ENCODE data around the gene TMBIM1. TPM values are rescaled to one million over a fixed set of nuclear protein-coding genes. Genes with fewer than 3 reads are reported as not detected.

The TMBIM1 gene
- total RNA-seq, 1 experiment from 2014 or later: 91.0 TPM

- no TSS peak for BruUV-seq (replicated peaks)
Measured at GRCh38 chr2:218305383-218305782, 13.1 kb upstream of the TMBIM1 start.

More at GRCh38 chr2:218305383-218305782, 13.1 kb upstream of the TMBIM1 start:
- Histone ChIP-seq H3K4me3 (replicated peaks in 1 of 2; ENCODE audit: low read depth in 1 of 2, low read length in 2 of 2) (no peak overlapping the region), H3K4me1 (ENCODE audit: control insufficient read depth in 1 of 2, insufficient read depth in 2 of 2, low read length in 2 of 2) (peaks cover 3 to 9% of the 10 kb centered on the region in 2 experiments; a peak in 2 of 4 replicates), H3K9me2 (ENCODE audit: insufficient read depth) (no peaks in the 10 kb centered on the region), H3K79me2 (ENCODE audit: insufficient read depth, low read length) (no peaks in the 10 kb centered on the region), H3K4me2 (ENCODE audit: low read length) (no peak overlapping the region), H3K36me3 (ENCODE audit: control insufficient read depth in 1 of 2, insufficient read depth in 2 of 2, low read length in 2 of 2) (no peaks in the 10 kb centered on the region), H3K27me3 (ENCODE audit: insufficient read depth, low read length) (no peaks in the 10 kb centered on the region), H3K9ac (ENCODE audit: low read length) (no peak overlapping the region), H3K27ac (ENCODE audit: low read depth, low read length) (no peak overlapping the region), H4K20me1 (ENCODE audit: insufficient read depth) (no peaks in the 10 kb centered on the region), H3K9me3 (ENCODE audit: control insufficient read depth in 1 of 2, insufficient read depth in 1 of 2, low read depth in 1 of 2, low read length in 2 of 2) (no peaks in the 10 kb centered on the region), H2AFZ (ENCODE audit: low read depth, low read length, poor library complexity, severe bottlenecking) (no peak overlapping the region)
- ATAC-seq: no peak
- TF ChIP-seq POLR2AphosphoS5 (IDR thresholded peaks at IDR 0.05; ENCODE audit: low read depth, low read length) (no peak), MAX (IDR thresholded peaks at IDR 0.05) (no peak), ZNF274 (IDR thresholded peaks at IDR 0.05; ENCODE audit: low read depth, low read length) (no peak), ZBTB33 (IDR thresholded peaks at IDR 0.05; ENCODE audit: extremely low read depth, insufficient replicate concordance, low read length) (no peak), RAD21 (IDR thresholded peaks at IDR 0.05; ENCODE audit: low read depth) (no peak), SP1 (IDR thresholded peaks at IDR 0.05; ENCODE audit: low read depth) (no peak), YY1 (IDR thresholded peaks at IDR 0.05; ENCODE audit: extremely low read depth, insufficient replicate concordance, low read depth, low read length) (no peak)
- CTCF ChIA-PET: no interaction called here
- RAD21 ChIA-PET (ENCODE audit: low non-redundant PET in 1 of 2, low total read pairs in 2 of 2, uncharacterized antibody in 2 of 2, unreplicated experiment in 2 of 2): no interaction called here
- POLR2A ChIA-PET: no interaction called here
- no peak for DNase-seq (ENCODE audit: low read depth, low spot score)
- intact Hi-C loops (cut with micrococcal nuclease): no loop called here
